Trophoblast cell (in vitro differentiated cells and primary cell): ENCODE measurements around the gene CRYGN.

Source experiments
- DNase-seq, 2 donors: peaks; one replicate each; pipeline ENCODE4 v3.0.0-alpha.2; 2016
- H2AFZ ChIP-seq: 2 replicates; pipeline ENCODE4 v1.6.1; 2013; ENCODE audit warnings: low read length, moderate library complexity, mild to moderate bottlenecking; ENCODE audit not compliant: insufficient read depth, poor library complexity
- H2AK5ac ChIP-seq: 2 replicates; pipeline ENCODE4 v1.6.1; 2013; ENCODE audit warnings: mild to moderate bottlenecking, low read length
- H2BK120ac ChIP-seq: 2 replicates; pipeline ENCODE4 v1.6.1; 2013; ENCODE audit warnings: low read length, mild to moderate bottlenecking, moderate library complexity; ENCODE audit not compliant: insufficient read depth, poor library complexity
- H2BK12ac ChIP-seq: 2 replicates; pipeline ENCODE4 v1.6.1; 2013; ENCODE audit warnings: mild to moderate bottlenecking, low read length, moderate library complexity
- H2BK5ac ChIP-seq: 2 replicates; pipeline ENCODE4 v1.6.1; 2013; ENCODE audit warnings: low read length, low read depth, moderate library complexity, mild to moderate bottlenecking; ENCODE audit not compliant: poor library complexity
- H3K14ac ChIP-seq: 2 replicates; pipeline ENCODE4 v1.6.1; 2013; ENCODE audit warnings: mild to moderate bottlenecking, low read length
- H3K18ac ChIP-seq: 2 replicates; pipeline ENCODE4 v1.6.1; 2013; ENCODE audit warnings: mild to moderate bottlenecking, low read length
- H3K23ac ChIP-seq: 2 replicates; pipeline ENCODE4 v1.6.1; 2013; ENCODE audit warnings: low read length
- H3K27ac ChIP-seq: 2 replicates; pipeline ENCODE4 v1.5.1; 2013; ENCODE audit warnings: low read depth, mild to moderate bottlenecking, inconsistent platforms, low read length, moderate library complexity
- H3K27me3 ChIP-seq: 2 replicates; pipeline ENCODE4 v1.6.1; 2013; ENCODE audit warnings: inconsistent platforms, mild to moderate bottlenecking, low read length, moderate library complexity; ENCODE audit not compliant: insufficient read depth
- H3K36me3 ChIP-seq, 2 experiments: 1 replicate in 1 of 2; 2 replicates in 1 of 2; pipeline ENCODE4 v1.6.1; 2013; ENCODE audit warnings: low read length in 2 of 2, mild to moderate bottlenecking in 2 of 2, moderate library complexity in 1 of 2; ENCODE audit not compliant: insufficient read depth in 2 of 2, control insufficient read depth in 1 of 2
- H3K4ac ChIP-seq: 2 replicates; pipeline ENCODE4 v1.6.1; 2013; ENCODE audit warnings: low read depth, mild to moderate bottlenecking, low read length, moderate library complexity
- H3K4me1 ChIP-seq, 2 experiments: 1 replicate in 1 of 2; 2 replicates in 1 of 2; pipeline ENCODE4 v1.6.1; 2013; ENCODE audit warnings: low read length in 2 of 2, mild to moderate bottlenecking in 2 of 2, moderate library complexity in 1 of 2; ENCODE audit not compliant: insufficient read depth in 2 of 2, control insufficient read depth in 1 of 2
- H3K4me2 ChIP-seq: 2 replicates; pipeline ENCODE4 v1.6.1; 2013; ENCODE audit warnings: inconsistent platforms, mild to moderate bottlenecking, low read length, moderate library complexity
- H3K4me3 ChIP-seq: 2 replicates; pipeline ENCODE4 v1.5.1; 2013; ENCODE audit warnings: mild to moderate bottlenecking, low read depth, low read length, inconsistent platforms
- H3K79me1 ChIP-seq: one replicate; pipeline ENCODE4 v1.6.1; 2013; ENCODE audit warnings: low read length
- H3K79me2 ChIP-seq: 2 replicates; pipeline ENCODE4 v1.6.1; 2013; ENCODE audit warnings: low read length, mild to moderate bottlenecking; ENCODE audit not compliant: control insufficient read depth, insufficient read depth, poor library complexity
- H3K9ac ChIP-seq: 2 replicates; pipeline ENCODE4 v1.6.1; 2013; ENCODE audit warnings: mild to moderate bottlenecking, low read length
- H3K9me3 ChIP-seq: 2 replicates; pipeline ENCODE4 v1.6.1; 2013; ENCODE audit warnings: low read depth, mild to moderate bottlenecking, control low read depth, inconsistent platforms, low read length; ENCODE audit not compliant: insufficient read depth
- H4K12ac ChIP-seq: 2 replicates; pipeline ENCODE4 v1.6.1; 2013; ENCODE audit warnings: low read depth, mild to moderate bottlenecking, low read length, moderate library complexity
- H4K8ac ChIP-seq: 2 replicates; pipeline ENCODE4 v1.6.1; 2013; ENCODE audit warnings: low read depth, mild to moderate bottlenecking, low read length, moderate library complexity
- H4K91ac ChIP-seq: one replicate; pipeline ENCODE4 v1.6.1; 2013; ENCODE audit warnings: low read depth, mild to moderate bottlenecking, low read length, moderate library complexity
- WGBS: extraction: QIAGEN DNeasy Blood & Tissue Kit; methylation state at CpG from one replicate; pipeline ENCODE4 v1.1.7; 2013; ENCODE audit warnings: missing lambda C conversion rate; ENCODE audit not compliant: insufficient read length, insufficient coverage; ENCODE audit errors: extremely low coverage; 5-methylcytosine and 5-hydroxymethylcytosine counted together

CRYGN gene

DNA sequence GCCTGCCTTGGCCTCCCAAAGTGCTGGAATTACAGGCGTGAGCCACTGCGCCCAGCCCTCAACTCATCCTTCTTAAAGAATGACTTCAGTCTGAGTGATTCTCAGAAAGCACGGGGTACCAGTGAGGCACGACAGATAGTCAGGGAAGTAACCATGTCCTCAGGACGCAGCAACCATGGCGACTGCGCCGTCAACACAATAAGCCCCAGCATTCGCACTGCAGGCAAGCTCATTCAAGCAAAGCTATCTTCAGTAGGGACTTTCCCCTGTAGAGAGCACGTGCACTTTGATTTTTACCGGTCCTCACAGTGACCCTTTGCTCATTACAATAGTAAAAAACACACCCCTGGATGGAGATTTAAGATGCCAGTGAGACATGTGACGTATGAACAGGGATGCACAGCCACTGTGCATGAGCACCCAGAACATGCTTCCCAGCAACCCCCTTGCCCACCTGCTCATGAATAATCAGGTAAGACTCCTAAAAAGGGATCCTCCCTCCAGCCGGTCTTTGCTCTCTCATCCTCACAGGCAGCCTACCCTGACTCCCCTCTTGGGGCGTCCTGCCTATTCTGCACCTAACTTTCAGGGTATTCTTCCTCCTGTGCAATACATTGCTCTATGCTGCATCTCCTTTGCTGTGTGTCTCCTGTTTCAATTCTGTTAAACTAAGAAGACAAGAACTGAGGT, 39.2 kb downstream of the CRYGN start:
- H2AFZ ChIP-seq = no peak overlapping the region
- no peak overlapping the region for H3K23ac ChIP-seq
- H3K27ac ChIP-seq = no peak overlapping the region
- H3K79me1 ChIP-seq = no peaks in the 10 kb centered on the region
- H3K36me3 ChIP-seq = peaks cover 0 to 4% of the 10 kb centered on the region in 2 experiments
- no peak overlapping the region for H2AK5ac ChIP-seq
- no peak overlapping the region for H4K12ac ChIP-seq
- H3K27me3 ChIP-seq = no peaks in the 10 kb centered on the region
- no peaks in the 10 kb centered on the region for H3K9me3 ChIP-seq
- H4K91ac ChIP-seq = no peak overlapping the region
- H2BK5ac ChIP-seq = no peak overlapping the region
- DNase-seq = peak in 1 of 2 donors; percentile 9
- H3K18ac ChIP-seq = no peak overlapping the region
- no peaks in the 10 kb centered on the region for H3K79me2 ChIP-seq
- no CpG with 5 or more reads among the region's 14 CpGs for WGBS
- no peak overlapping the region for H3K4me3 ChIP-seq
- H3K14ac ChIP-seq = no peak overlapping the region
- H3K4ac ChIP-seq = no peak overlapping the region
- H4K8ac ChIP-seq = no peak overlapping the region
- H3K4me1 ChIP-seq = peaks cover 7 to 11% of the 10 kb centered on the region in 2 experiments
- H3K9ac ChIP-seq = no peak overlapping the region
- H3K4me2 ChIP-seq = no peak overlapping the region
- H2BK120ac ChIP-seq = no peak overlapping the region
- no peak overlapping the region for H2BK12ac ChIP-seq

GRCh38 chr7:151399906-151400305, 40.0 kb downstream of the CRYGN start:
- no peaks in the 10 kb centered on the region for H3K79me1 ChIP-seq
- no peaks in the 10 kb centered on the region for H3K9me3 ChIP-seq
- no peaks in the 10 kb centered on the region for H3K27me3 ChIP-seq
- no peak overlapping the region for H2AFZ ChIP-seq
- H3K9ac ChIP-seq = no peak overlapping the region
- H2AK5ac ChIP-seq = no peak overlapping the region
- H3K27ac ChIP-seq = no peak overlapping the region
- H4K8ac ChIP-seq = no peak overlapping the region
- H2BK5ac ChIP-seq = no peak overlapping the region
- no peak overlapping the region for H3K23ac ChIP-seq
- no peak overlapping the region for H3K4ac ChIP-seq
- no peak overlapping the region for H4K12ac ChIP-seq
- no peak overlapping the region for H2BK120ac ChIP-seq
- no peak overlapping the region for H2BK12ac ChIP-seq
- no peak for DNase-seq
- no peak overlapping the region for H4K91ac ChIP-seq
- H3K4me1 ChIP-seq = peaks cover 7 to 9% of the 10 kb centered on the region in 2 experiments
- peaks cover 1 to 4% of the 10 kb centered on the region in 2 experiments for H3K36me3 ChIP-seq
- H3K4me2 ChIP-seq = no peak overlapping the region
- H3K79me2 ChIP-seq = no peaks in the 10 kb centered on the region
- H3K4me3 ChIP-seq = no peak overlapping the region
- no CpG with 5 or more reads among the region's 14 CpGs for WGBS
- H3K18ac ChIP-seq = no peak overlapping the region
- H3K14ac ChIP-seq = no peak overlapping the region

GRCh38 chr7:151399305-151399601, 40.7 kb downstream of the CRYGN start:
- DNase-seq = no peak
- Histone ChIP-seq H3K27ac (no peak overlapping the region), H3K23ac (no peak overlapping the region), H3K9ac (no peak overlapping the region), H3K4me1 (peaks cover 2 to 6% of the 10 kb centered on the region in 2 experiments), H3K36me3 (peaks cover 1 to 4% of the 10 kb centered on the region in 2 experiments), H2AFZ (no peak overlapping the region), H2BK12ac (no peak overlapping the region), H3K14ac (no peak overlapping the region), H3K18ac (no peak overlapping the region), H4K8ac (no peak overlapping the region), H2BK5ac (no peak overlapping the region), H3K79me1 (no peaks in the 10 kb centered on the region), H4K91ac (no peak overlapping the region), H3K4me2 (no peak overlapping the region), H3K27me3 (no peaks in the 10 kb centered on the region), H3K79me2 (no peaks in the 10 kb centered on the region), H4K12ac (no peak overlapping the region), H3K9me3 (no peaks in the 10 kb centered on the region), H2AK5ac (no peak overlapping the region), H3K4me3 (no peak overlapping the region), H3K4ac (no peak overlapping the region), H2BK120ac (no peak overlapping the region)
- WGBS = no CpG with 5 or more reads among the region's 7 CpGs

- DNase-seq = no peak
- H2AFZ ChIP-seq = no peak overlapping the region
- no peaks in the 10 kb centered on the region for H3K79me2 ChIP-seq
- no peak overlapping the region for H4K12ac ChIP-seq
- no peaks in the 10 kb centered on the region for H3K27me3 ChIP-seq
- H4K8ac ChIP-seq = no peak overlapping the region
- H3K4me3 ChIP-seq = no peak overlapping the region
- no peak overlapping the region for H4K91ac ChIP-seq
- no peak overlapping the region for H3K23ac ChIP-seq
- no peak overlapping the region for H3K18ac ChIP-seq
- H3K9ac ChIP-seq = no peak overlapping the region
- peaks cover 0 to 3% of the 10 kb centered on the region in 2 experiments for H3K4me1 ChIP-seq
- no peak overlapping the region for H3K4ac ChIP-seq
- no peak overlapping the region for H3K4me2 ChIP-seq
- H3K36me3 ChIP-seq = peaks cover 1 to 4% of the 10 kb centered on the region in 2 experiments
- no peak overlapping the region for H3K27ac ChIP-seq
- no peak overlapping the region for H2BK120ac ChIP-seq
- no peak overlapping the region for H2BK5ac ChIP-seq
- no peak overlapping the region for H2AK5ac ChIP-seq
- 100% methylated on average over 3 of the region's 19 CpGs for WGBS
- H3K14ac ChIP-seq = no peak overlapping the region
- H3K79me1 ChIP-seq = no peaks in the 10 kb centered on the region
- H2BK12ac ChIP-seq = no peak overlapping the region
- H3K9me3 ChIP-seq = no peaks in the 10 kb centered on the region
Measured at GRCh38 chr7:151398446-151399304, 41.3 kb downstream of the CRYGN start.
